ENCODE results near the gene RCOR2.

RCOR2 gene

DNA sequence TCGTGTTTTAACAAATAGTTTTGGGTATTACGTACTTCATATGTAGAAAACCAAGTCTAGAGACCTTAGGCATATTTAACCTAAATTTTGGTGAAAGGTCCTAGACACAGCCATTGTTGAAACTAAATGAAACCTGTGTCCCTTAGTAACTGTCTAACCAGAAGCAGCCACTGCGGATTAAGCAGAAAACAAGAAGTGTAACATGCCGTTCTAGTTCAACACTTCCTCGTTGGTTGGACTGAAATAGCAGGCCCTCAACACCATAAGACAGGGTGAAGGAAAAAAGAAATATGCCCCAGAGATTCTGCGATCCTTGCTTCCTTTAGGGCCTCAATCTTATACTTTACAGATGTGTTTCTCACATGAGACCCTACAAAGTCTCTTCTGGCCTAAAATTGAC is 23.8 kb upstream of the RCOR2 start:
- Histone ChIP-seq H3K27me3 (ENCODE audit: control insufficient read depth, insufficient read depth, low read length) (no peaks in the 10 kb centered on the region), H3K4me1 (ENCODE audit: control insufficient read depth, insufficient read depth, low read length) (peaks cover 14% of the 10 kb centered on the region), H3K4me3 (ENCODE audit: low read length) (no peak overlapping the region), H3K9ac (ENCODE audit: low read length) (no peak overlapping the region), H3K9me3 (ENCODE audit: control insufficient read depth, low read length) (no peaks in the 10 kb centered on the region), H3K36me3 (ENCODE audit: control insufficient read depth, insufficient read depth, low read length) (no peaks in the 10 kb centered on the region)

DNA sequence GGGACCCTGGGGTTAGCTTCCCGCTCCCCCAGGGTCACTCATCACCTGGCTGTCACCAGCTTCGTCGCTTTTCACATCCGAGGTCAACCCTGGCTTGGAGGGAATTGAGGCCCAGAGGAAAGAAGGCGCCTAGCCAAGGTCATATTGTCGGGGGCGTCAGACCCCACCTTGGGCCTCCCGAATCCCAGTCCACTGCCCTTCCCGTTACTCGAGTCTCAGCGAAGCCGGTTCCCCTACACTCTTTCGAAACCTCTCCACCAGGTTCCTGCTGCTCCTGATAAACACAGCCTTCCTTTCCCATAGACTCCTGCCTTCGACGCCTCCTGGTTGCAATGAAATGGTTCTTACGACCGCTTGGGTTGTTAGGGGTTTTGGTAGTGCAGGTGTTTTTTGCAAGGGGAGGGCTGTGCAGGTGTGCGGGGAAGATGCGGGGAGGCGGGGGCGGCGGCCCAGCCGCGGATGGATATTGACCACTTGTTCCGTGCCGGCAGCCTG is 22.5 kb upstream of the RCOR2 start:
- Histone ChIP-seq H3K36me3 (ENCODE audit: control insufficient read depth, insufficient read depth, low read length) (no peaks in the 10 kb centered on the region), H3K4me3 (ENCODE audit: low read length) (peak overlapping the region; percentile 44), H3K9me3 (ENCODE audit: control insufficient read depth, low read length) (no peaks in the 10 kb centered on the region), H3K9ac (ENCODE audit: low read length) (peak overlapping the region; percentile 80), H3K4me1 (ENCODE audit: control insufficient read depth, insufficient read depth, low read length) (peaks cover 5% of the 10 kb centered on the region), H3K27me3 (ENCODE audit: control insufficient read depth, insufficient read depth, low read length) (no peaks in the 10 kb centered on the region)

DNA sequence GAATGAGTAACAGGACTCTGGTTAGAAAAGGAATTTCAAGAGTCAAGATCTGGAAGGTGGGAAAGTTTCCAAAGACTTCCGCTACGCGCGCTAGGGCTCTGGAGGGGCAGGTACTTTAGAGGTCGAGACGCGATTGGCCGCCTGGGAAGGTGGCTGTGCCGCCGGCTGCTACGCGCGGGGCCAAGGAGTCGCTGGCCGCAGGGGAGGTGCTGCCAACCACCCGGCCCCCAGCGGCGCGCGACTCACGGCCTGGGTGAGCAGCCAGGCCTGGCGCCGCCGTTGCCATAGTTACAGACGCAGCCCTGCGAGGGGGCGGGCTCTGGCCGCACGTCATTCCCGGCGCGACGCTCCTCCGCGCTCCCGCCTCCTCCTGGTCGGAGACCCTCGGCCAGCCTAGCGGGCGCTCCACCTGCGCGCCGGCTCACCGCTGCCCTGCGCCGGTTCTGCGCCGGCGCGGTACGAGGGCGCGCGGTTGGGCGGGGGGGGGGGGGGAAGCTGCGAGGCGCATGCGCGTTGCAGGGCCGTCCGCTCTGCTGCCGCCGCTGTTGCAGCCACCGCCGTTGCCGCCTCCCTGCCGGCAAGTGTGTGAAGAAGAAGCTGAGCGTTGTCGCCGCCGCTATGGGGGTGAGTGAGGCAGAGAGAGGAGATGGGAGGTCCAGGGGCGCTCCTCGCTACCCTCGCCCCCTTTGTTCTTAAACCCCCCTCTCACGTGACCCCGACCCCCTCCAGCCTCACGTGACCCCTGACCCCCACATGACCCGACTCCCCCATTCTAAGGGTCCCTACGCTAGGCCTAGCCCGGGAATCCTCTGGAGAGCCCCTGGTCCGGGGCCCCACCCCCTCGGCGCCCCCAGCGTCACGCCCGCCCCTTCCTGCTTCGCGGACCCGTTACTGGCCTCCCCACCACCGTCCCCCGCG is 21.8 kb upstream of the RCOR2 start, which contains the start of gene NAA40:
Gene NAA40, plus strand, starts transcription at position 524 of the 918 bp plus-strand sequence. Its CDS starts 95 bp downstream, at position 619.
- H3K9me3 ChIP-seq (ENCODE audit: control insufficient read depth, low read length) = no peaks in the 10 kb centered on the region
- H3K4me1 ChIP-seq (ENCODE audit: control insufficient read depth, insufficient read depth, low read length) = peaks cover 5% of the 10 kb centered on the region
- peak within 1 kb of the TSS; percentile 80 for H3K9ac ChIP-seq (ENCODE audit: low read length)
- H3K4me3 ChIP-seq (ENCODE audit: low read length) = peak within 1 kb of the TSS; percentile 45
- no peaks in the 10 kb centered on the region for H3K27me3 ChIP-seq (ENCODE audit: control insufficient read depth, insufficient read depth, low read length)
- H3K36me3 ChIP-seq (ENCODE audit: control insufficient read depth, insufficient read depth, low read length) = no peaks in the 10 kb centered on the region

DNA sequence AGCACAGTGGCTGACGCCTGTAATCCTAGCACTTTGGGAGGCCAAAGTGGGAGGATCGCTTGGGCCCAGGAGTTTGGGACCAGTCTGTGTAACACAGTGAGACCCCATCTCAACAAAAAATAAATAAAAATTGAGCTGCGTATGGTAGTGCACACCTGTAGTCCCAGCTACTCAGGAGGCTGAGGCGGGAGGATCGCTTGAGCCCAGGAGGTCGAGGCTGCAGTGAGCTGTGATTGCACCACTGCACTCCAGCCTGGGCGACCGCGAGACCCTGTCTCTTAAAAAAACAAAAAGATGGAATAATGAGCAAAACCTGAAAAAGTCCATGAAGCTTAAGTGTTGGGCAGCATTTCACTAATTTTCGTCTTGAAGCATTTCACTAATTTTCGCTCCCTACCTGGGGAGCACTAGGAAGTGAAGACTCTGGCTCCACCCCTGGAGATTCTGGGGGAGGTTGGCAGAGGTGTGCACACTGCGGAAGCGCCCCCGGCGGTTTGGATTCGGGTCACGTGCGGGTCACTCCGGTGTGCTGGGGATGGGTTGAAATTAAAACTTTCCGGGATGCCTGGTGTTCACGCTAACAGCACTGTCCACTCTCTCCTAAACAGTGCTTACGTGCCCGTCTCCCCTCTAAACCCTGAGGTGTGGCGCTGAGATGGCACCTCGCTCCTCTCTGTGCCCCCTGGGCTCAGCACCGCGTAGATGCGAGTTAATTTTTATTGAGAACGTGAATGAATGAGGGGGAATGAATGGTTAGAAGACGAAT is 20.9 kb upstream of the RCOR2 start:
- H3K4me1 ChIP-seq (ENCODE audit: control insufficient read depth, insufficient read depth, low read length) = peaks cover 5% of the 10 kb centered on the region
- H3K9me3 ChIP-seq (ENCODE audit: control insufficient read depth, low read length) = no peaks in the 10 kb centered on the region
- H3K4me3 ChIP-seq (ENCODE audit: low read length) = peak overlapping the region; percentile 45
- peak overlapping the region; percentile 51 for H3K9ac ChIP-seq (ENCODE audit: low read length)
- no peaks in the 10 kb centered on the region for H3K36me3 ChIP-seq (ENCODE audit: control insufficient read depth, insufficient read depth, low read length)
- no peaks in the 10 kb centered on the region for H3K27me3 ChIP-seq (ENCODE audit: control insufficient read depth, insufficient read depth, low read length)

DNA sequence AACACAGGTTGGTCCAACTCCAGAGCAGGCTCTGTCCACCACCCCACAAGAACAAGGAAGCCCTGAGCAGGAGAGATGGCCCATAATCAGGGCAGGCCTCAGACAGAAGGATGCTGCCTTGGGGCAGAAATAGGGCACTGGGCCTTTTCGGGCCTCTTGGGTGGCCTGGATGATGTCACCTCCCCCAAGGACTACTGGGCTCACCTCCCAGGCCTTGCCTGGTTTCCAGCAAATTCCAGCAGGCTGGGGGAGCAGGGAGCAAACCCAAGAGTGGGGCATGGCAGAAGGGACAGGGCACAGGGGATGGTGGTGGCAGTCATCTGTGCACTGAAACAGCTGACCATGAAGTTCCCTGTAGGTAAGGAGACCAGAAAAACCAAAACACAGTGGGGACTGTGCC is 16.5 kb upstream of the RCOR2 start:
- Histone ChIP-seq H3K9me3 (ENCODE audit: control insufficient read depth, low read length) (no peaks in the 10 kb centered on the region), H3K27me3 (ENCODE audit: control insufficient read depth, insufficient read depth, low read length) (no peaks in the 10 kb centered on the region), H3K4me3 (ENCODE audit: low read length) (no peak overlapping the region), H3K4me1 (ENCODE audit: control insufficient read depth, insufficient read depth, low read length) (peaks cover 5% of the 10 kb centered on the region), H3K9ac (ENCODE audit: low read length) (no peak overlapping the region), H3K36me3 (ENCODE audit: control insufficient read depth, insufficient read depth, low read length) (no peaks in the 10 kb centered on the region)

DNA sequence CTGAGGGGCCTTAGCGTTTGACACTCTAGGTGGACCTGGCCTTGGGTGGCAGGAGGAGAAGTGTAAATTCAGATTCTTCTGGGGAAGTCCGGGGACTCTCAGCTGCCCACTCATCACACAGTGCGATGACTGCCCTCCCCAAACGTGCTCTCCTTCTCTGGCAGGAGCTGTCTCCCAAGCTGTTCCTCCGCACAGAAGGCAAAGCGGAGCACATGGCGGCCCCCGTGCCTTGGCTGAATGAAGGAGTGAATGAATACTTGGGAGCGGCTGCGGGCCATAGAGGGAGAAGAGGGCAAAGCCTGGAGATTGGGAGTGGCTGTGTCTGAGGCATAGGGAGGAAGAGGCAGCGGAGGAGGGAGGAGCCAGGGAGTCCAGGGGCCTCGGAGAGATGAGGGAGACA is 14.9 kb upstream of the RCOR2 start:
- no peak overlapping the region for H3K4me3 ChIP-seq (ENCODE audit: low read length)
- H3K27me3 ChIP-seq (ENCODE audit: control insufficient read depth, insufficient read depth, low read length) = no peaks in the 10 kb centered on the region
- no peaks in the 10 kb centered on the region for H3K4me1 ChIP-seq (ENCODE audit: control insufficient read depth, insufficient read depth, low read length)
- no peak overlapping the region for H3K9ac ChIP-seq (ENCODE audit: low read length)
- H3K9me3 ChIP-seq (ENCODE audit: control insufficient read depth, low read length) = no peaks in the 10 kb centered on the region
- H3K36me3 ChIP-seq (ENCODE audit: control insufficient read depth, insufficient read depth, low read length) = no peaks in the 10 kb centered on the region

DNA sequence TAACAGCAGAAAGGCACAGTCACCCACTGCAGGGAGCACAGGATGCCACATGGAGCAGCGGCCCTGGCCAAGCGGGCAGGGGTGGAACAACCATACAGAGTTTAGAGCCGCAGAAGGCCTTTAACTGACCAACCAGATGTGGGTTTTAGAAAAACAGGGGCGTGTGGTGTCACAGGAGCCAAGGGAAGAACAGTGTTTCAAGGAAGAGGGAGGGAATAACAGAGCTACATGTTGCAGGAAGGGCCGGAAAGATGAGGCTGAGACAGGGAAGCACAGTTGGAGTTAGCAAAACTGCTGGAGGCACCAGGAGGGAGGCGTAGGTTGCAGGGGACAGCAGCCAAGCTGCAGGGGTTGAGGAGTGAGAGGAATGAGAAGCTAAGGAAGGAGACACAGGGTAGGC is 14.1 kb upstream of the RCOR2 start:
- Histone ChIP-seq H3K27me3 (ENCODE audit: control insufficient read depth, insufficient read depth, low read length) (no peaks in the 10 kb centered on the region), H3K9me3 (ENCODE audit: control insufficient read depth, low read length) (no peaks in the 10 kb centered on the region), H3K36me3 (ENCODE audit: control insufficient read depth, insufficient read depth, low read length) (no peaks in the 10 kb centered on the region), H3K4me3 (ENCODE audit: low read length) (no peak overlapping the region), H3K4me1 (ENCODE audit: control insufficient read depth, insufficient read depth, low read length) (no peaks in the 10 kb centered on the region), H3K9ac (ENCODE audit: low read length) (no peak overlapping the region)

DNA sequence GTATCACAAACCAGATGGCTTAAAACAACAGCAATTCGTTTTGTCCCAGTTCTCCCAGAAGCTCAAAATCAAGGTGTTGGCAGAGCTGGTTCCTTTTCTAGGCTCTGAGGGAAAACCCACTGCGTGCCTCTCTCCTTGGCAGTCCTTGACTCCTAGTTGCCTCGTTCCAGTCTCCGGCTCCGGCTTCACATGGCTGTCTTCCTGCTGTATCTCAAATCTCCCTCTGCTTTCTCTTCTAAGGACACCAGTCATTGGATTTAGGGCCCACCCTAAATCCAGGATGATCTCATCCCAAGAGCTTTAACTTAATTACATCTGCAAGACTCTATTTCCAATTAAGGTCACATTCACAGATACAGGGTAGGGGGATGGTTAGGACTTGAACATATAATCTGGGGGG is 12.7 kb upstream of the RCOR2 start:
- no peaks in the 10 kb centered on the region for H3K27me3 ChIP-seq (ENCODE audit: control insufficient read depth, insufficient read depth, low read length)
- H3K9ac ChIP-seq (ENCODE audit: low read length) = no peak overlapping the region
- H3K4me3 ChIP-seq (ENCODE audit: low read length) = no peak overlapping the region
- no peaks in the 10 kb centered on the region for H3K36me3 ChIP-seq (ENCODE audit: control insufficient read depth, insufficient read depth, low read length)
- no peaks in the 10 kb centered on the region for H3K9me3 ChIP-seq (ENCODE audit: control insufficient read depth, low read length)
- no peaks in the 10 kb centered on the region for H3K4me1 ChIP-seq (ENCODE audit: control insufficient read depth, insufficient read depth, low read length)

DNA sequence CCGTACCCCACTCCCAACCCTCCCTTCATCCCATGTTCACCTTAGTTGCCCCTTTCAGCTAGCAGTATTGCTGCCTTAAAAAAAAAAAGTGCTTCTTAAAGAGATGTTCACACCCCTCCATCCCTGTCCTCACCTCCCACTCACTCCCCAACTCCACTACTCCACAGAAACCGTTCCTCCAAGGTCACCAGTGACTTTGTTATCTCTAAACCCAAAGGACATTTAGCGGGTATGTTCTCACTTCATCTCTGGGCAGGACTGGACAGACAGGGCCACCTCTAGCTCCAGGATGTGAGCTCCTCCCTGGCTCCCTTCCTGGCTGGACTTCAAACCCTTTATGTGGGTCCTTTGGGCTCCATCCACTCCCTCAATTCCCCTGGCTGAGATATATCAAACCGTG is 6.4 kb upstream of the RCOR2 start:
- Histone ChIP-seq H3K4me1 (ENCODE audit: control insufficient read depth, insufficient read depth, low read length) (peaks cover 26% of the 10 kb centered on the region), H3K36me3 (ENCODE audit: control insufficient read depth, insufficient read depth, low read length) (no peaks in the 10 kb centered on the region), H3K9me3 (ENCODE audit: control insufficient read depth, low read length) (no peaks in the 10 kb centered on the region), H3K27me3 (ENCODE audit: control insufficient read depth, insufficient read depth, low read length) (no peaks in the 10 kb centered on the region), H3K4me3 (ENCODE audit: low read length) (no peak overlapping the region), H3K9ac (ENCODE audit: low read length) (no peak overlapping the region)

DNA sequence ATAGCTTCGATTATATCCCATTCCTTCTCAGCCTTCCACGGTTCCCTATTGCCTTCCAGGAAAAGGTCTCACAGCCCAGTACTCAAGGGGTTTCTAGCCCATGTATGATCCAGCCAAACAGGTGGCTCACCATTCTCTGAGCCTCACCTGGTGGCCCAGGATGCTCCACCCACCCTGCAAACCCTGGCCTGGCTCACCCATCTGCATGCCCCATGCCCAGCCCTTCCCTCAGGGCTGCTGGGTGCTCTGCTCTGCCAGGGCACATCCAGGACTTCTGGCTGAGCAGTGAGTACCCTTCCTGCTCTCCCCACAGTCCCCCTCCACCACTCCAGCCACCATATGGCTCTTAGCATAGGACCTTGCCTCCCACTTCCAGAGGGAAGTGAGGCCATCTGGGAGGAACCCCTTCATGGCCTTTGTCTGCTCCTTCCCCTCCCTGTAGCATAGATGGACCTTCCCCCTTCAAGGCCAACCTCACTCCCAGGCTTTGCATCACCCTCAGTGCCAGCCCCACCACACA is 5.8 kb upstream of the RCOR2 start:
- Histone ChIP-seq H3K27me3 (ENCODE audit: control insufficient read depth, insufficient read depth, low read length) (no peaks in the 10 kb centered on the region), H3K36me3 (ENCODE audit: control insufficient read depth, insufficient read depth, low read length) (no peaks in the 10 kb centered on the region), H3K4me1 (ENCODE audit: control insufficient read depth, insufficient read depth, low read length) (peaks cover 32% of the 10 kb centered on the region), H3K9me3 (ENCODE audit: control insufficient read depth, low read length) (no peaks in the 10 kb centered on the region), H3K9ac (ENCODE audit: low read length) (no peak overlapping the region), H3K4me3 (ENCODE audit: low read length) (no peak overlapping the region)

DNA sequence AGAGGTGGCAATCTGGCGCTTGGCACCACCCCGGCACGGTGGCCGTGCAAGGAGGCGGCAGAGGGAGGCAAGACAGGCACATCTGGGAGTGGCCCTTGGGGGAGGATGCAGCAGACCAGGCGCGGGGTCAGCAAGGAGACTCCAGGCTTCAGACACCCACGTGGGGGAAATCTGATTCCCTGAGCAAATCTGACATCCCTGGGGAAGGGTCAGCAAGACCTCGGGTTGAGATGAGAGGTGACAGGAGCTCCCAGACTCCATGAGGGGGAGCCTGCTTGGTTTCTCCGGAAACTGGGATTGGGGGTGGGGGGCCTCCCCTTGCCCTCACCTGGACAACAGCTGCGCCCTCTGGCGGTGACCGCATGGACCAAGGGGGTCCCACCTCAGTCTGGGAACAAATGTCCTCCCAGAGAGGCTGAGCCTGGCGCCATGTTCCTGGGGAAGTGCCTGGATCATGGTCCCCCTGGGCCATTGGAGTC is 4.0 kb upstream of the RCOR2 start:
- Histone ChIP-seq H3K4me1 (ENCODE audit: control insufficient read depth, insufficient read depth, low read length) (peaks cover 44% of the 10 kb centered on the region), H3K9me3 (ENCODE audit: control insufficient read depth, low read length) (no peaks in the 10 kb centered on the region), H3K36me3 (ENCODE audit: control insufficient read depth, insufficient read depth, low read length) (no peaks in the 10 kb centered on the region), H3K27me3 (ENCODE audit: control insufficient read depth, insufficient read depth, low read length) (peaks cover 2% of the 10 kb centered on the region), H3K4me3 (ENCODE audit: low read length) (no peak overlapping the region), H3K9ac (ENCODE audit: low read length) (peak overlapping the region; percentile 22)

Measured in mucosa of stomach (tissue), 1 donor.